HS-27A (cell line): ENCODE measurements around the gene CDKL4.
"Not testable (repeated sequence)": the region's sequence is repeated elsewhere in the genome, so short reads cannot be mapped to it uniquely, and the experiment has no call there.

ENCODE experiments used
- DNase-seq: peaks from one replicate; pipeline ENCODE4 v3.0.0-alpha.2; 2012; ENCODE audit warnings: low read depth, missing footprints

CDKL4 gene

DNA sequence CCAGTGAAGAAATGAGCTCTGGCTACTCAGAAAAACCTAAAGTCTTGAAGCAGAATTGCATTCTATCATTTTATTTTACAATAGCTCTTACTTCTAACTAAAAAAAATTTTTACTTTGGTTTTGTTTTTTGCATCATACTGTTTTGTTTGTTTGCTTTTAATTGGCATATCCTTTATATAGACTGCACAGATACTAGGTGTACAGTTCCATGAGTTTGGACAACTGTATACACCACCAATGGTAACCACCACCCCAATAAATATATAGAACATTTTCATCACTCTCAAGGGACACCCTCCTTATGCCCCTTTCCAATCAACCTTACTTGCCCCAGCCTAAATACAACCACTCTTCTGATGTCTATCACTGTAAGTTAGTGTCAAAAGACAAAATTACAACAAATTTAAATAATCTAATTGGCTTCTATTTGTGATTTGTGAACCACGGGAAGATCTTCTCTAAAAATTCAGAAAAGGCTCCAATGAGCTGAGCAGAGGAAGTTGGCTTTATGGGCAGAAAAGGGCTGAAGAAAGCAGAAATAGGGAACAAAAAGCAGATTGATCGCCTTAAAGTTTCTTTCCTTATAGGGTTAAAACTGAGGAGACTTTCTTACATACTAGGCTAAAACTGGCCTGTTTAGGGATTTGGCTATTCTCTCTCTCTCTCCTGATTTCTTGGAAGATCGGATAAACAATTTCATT is 100.7 kb downstream of the CDKL4 start:
- DNase-seq = no peak

DNA sequence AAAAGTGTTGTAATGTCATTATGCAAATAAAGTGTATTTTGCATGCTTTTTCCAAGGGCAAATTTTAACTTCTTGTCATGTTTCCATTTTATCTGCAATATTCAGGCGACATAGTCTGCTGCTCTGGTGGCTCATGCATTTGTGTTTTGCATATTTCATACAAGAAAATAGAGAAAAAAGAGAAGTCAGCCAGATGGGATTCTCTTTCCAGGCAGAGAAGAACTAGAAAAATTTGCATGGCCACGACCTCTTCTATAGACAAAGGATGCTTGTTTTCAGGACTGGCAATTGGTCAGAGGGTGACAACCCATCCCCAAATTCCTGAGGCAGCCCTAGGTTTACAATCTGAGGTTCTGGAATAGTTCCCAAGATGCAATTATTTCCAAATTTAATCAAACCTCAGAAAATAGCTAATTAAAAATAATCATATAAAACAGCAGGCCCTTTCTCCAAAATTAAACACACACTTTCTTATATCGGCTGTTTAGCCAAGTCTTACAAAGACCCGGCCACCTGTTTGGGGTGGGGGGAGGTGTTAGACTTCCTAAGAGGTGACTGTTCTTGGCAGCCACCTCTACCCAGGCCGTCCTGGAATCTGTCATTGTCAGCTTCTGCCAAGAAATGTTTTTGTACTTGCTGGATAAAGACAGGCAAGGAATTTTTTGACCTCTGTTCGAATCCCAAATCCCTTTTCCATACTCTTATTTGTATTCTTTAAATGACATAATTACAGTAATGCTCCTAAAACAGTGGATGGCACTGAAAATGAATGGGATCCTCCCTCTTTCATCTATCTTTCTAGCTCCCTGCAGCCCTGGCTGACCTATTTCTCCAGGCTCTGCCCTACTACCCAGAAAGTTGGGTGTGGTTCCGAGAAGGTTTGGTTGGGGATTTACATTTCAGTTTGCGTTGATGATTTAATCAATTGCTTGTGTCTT is 102.2 kb downstream of the CDKL4 start:
- no peak for DNase-seq

DNA sequence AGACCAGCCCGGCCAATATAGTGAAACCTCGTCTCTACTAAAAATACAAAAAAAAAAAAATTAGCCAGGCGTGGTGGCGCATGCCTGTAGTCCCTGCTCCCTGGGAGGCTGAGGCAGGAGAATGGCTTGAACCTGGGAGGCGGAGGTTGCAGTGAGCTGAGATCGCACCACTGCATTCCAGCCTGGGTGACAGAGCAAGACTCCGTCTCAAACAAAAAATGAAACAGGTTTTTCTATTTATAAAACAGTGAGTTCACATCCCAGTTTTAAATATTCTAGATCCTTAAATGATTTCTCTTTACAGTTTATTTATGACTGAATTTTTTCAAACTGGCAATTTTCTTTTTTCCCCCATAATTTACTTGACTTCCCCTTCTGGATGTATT is 102.8 kb downstream of the CDKL4 start:
- DNase-seq = not testable (repeated sequence)

DNA sequence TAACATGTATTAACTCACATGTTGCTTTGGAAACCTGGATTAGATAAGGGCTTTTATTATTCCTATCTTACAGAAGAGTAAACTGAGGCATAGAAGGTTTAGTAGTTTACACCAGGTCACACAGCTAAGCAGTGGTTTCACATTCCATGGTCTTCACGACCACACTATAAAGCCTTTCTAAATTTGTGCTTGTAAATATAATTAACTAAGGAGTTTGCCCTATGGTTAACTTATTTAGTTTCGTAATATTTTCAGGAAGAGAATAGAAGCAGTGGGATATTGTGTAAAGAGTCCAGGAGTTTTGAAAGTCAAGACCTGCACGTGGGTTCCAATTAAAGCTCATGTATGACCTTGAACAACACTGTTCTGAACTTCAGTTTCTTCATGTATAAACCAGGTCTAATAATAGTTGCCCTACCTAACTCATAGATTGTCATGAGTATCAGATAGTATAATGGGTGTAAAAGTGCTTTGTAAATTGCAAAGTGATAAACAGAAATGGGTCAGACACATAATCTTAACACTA is 103.4 kb downstream of the CDKL4 start:
- DNase-seq = no peak

DNA sequence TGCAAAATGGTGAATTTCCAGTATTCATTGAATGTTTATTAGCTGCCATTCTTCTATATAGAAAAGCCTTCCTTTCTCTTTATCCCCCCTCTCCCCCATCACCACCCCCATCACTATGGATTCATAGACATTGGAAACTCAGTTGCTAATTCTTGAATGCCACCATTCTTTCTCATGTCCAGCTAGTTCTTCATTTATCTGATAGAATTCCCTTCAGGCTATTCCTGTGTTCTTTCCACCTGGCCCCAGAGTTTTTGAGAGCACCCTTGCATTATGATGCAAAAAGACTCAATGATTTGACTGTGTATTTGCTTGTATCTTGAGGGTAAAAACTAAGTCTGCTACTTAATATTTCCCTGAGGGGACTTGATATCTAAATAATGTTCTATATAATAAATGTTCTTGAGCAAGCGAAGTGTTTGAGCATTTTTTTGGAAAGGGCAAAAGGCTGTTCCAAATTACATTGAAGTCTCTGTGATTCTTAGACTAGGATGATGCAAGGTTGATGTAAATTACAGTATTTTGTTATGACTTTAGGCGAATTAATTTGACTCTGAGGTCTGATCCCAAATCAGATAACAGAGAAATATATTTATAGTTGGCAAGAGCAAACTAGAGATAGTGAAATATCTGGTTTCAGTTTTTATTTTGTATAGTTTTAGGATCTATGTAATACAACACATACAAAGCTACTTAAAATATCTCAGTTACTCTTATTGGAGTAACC is 104.1 kb downstream of the CDKL4 start:
- no peak for DNase-seq

DNA sequence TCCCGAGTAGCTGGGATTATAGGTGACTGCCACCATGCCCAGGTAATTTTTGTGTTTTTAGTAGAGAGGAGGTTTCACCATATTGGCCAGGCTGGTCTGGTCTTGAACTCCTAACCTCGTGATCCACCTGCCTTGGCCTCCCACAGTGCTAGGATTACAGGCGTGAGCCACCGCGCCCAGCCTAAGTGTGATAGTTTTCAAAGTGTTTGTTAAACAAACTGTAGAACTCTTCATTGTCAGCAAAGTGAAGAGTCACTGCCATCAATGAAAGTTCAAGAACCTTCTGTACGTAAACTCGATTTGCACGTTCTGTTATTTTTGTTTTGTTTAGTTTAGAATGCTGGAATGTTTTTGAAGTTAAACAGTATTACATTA is 104.9 kb downstream of the CDKL4 start:
- DNase-seq = no peak

DNA sequence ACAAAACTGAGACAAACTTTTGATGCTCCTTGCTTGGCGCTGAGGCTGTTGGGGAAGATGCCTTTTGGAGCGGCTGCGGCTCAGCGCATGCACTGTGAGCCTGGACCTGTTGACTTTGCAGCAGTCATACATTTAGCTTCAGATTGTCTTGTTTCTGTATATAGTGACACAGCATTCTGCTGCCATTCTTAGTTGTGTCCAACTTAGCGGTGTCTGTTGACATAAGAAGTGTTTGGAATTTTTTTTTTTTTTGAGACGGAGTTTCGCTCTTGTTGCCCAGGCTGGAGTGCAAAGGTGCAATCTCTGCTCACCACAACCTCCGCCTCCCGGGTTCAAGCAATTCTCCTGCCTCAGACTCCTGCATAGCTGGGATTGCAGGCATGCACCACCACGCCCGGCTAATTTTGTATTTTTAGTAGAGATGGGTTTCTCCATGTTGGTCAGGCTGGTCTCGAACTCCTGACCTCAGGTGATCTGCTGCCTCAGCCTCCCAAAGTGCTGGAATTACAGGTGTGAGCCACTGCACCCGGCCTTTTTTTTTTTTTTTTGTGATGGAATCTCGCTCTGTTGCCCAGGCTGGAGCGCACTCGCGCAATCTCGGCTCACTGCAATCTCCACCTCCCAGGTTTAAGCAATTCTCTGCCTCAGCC is 105.5 kb downstream of the CDKL4 start:
- not testable (repeated sequence) for DNase-seq

DNA sequence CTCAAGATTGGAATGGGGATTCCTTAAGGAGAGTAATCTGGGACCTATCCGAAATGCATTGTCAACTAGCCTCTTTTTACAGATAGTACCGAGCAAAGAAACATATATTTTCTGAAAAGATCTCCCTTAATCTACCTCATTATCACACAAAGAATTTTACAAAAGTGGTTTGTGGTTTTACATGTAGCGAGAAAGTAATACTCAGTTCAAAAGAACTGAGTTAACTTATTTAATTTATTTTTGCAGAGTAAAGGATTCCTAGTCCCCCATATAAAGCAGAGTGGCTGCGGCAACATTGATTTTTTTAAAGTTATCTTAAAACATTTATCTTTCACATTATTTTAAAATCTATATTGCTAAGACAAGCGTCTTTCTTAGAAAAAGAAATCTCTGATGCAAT is 107.0 kb downstream of the CDKL4 start:
- no peak for DNase-seq

DNA sequence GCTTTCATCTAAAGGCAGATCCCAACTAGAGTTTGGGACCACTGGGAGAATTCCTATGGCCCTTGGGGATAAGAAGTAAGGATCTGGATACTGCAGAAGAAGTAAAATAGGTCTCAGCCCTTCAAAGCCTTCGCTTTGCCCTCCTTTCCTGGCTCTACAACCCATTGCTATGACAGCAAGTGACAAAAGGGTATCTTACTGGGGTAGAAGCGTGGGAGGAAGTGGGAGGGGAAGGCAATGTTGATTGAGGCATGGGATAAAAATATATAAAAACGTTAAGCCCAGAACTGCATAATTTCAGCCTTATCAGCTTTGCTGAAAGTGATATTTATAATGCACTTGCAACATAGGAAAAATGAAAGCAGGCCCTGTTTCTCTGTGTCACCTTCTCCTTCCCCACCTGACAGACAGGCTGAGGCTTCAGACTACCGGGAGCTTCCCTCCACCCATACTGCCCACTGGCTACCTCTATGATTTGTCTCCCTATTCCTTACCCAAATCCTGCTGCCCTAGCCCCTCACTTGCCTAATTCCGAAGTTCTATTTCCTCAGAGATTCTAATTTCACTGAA is 108.0 kb downstream of the CDKL4 start:
- DNase-seq = no peak

DNA sequence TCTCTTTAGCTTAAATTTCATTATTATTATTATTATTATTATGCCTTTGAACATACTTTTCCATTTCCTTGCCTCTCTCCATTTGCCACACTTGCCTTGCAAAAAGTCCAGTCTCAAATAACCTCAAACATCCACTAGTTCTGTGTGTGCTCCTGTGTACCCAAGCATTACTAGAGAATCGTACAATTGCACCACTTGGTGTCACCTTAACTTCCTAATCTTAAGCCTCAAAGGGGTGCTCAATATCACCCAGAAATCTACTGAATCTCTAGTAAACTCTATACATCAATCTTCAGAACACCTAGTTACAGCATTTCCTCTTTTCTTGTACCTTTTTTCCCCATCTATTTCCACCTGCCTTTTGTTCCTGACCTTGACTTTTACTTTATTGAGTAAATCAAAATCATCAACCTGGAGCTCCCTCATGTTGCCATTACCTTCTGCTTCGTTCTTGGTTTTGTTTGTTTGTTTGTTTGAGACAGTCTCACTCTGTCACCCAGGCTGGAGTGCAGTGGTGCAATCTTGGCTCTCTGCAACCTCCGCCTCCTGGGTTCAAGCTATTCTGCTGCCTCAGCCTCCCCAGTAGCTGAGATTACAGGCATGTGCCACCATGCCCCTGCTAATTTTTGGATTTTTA is 110.4 kb downstream of the CDKL4 start:
- no peak for DNase-seq

DNA sequence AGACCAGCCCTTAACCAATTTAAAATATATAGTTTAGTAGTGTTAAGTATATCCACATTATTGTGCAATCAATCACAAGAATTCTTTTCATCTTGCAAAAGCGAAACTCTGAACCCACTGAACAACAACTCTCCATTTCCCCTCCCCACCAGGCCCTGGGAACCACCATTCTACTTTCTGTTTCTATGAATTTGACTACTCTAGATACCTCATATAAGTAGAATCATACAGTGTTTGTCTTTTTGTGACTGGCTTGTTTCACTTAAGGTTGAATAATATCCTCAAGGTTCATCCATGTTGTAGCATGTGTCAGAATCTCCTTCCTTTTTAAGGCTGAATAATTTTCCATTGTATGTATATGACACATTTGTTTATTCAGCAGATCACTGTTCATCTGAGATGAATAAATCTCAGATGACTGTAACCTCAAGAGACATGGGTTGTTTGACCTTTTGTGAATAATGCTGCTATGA is 114.8 kb downstream of the CDKL4 start:
- DNase-seq = no peak

DNA sequence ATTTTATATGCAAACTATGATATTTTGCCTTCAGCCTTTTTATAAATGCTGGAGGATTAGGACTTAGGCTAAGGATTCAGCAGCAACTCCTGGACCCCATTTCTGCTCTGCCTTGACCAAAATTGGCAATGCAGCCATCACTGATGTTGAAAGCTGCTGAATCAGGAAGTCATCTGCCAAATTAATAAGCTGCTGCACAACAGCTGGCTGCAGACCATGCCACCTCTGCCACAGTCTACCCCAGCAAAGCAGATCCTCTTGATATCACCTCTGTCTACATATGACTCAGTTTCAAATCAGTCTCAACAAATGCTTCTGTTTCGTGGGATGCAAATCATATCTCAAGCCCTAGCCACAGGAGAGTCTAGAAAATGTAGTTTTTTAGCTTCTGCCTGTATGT is 115.8 kb downstream of the CDKL4 start:
- no peak for DNase-seq
